GM23338 (cell line): ENCODE results near the gene TCF3. TPM values are rescaled to one million over a fixed set of nuclear protein-coding genes. Genes with fewer than 3 reads are reported as not detected.

ENCODE experiments used
- ATAC-seq: fragments of 200-7000 bp; cut with Tn5 transposase; 3 replicates; pipeline ENCODE4 v1.9.1; 2020
- DNase-seq: peaks from one replicate; pipeline ENCODE4 v3.0.0-alpha.2; 2015; ENCODE audit warnings: low spot score
- H2AFZ ChIP-seq: fragments of 200-600 bp; sonication (generic); 2 replicates; pipeline ENCODE4 v1.8.0; 2016; ENCODE audit warnings: antibody characterized with exemption, mild to moderate bottlenecking, moderate library complexity
- H3F3A ChIP-seq: fragments of 200-600 bp; sonication (generic); replicated peaks from 2 replicates; pipeline ENCODE4 v1.8.0; 2017; ENCODE audit warnings: antibody characterized with exemption, mixed run types, low read depth
- H3K27ac ChIP-seq: fragments of 200-600 bp; sonication (generic); 2 replicates; pipeline ENCODE4 v1.6.1; 2016; ENCODE audit warnings: low read depth
- H3K27me3 ChIP-seq: fragments of 200-600 bp; sonication (generic); 2 replicates; pipeline ENCODE4 v1.8.0; 2016; ENCODE audit warnings: mild to moderate bottlenecking, mixed run types, moderate library complexity; ENCODE audit not compliant: insufficient read depth
- H3K36me3 ChIP-seq: fragments of 200-600 bp; sonication (generic); 2 replicates; pipeline ENCODE4 v1.8.0; 2016; ENCODE audit warnings: mild to moderate bottlenecking; ENCODE audit not compliant: insufficient read depth
- H3K4me1 ChIP-seq: fragments of 200-600 bp; sonication (generic); 2 replicates; pipeline ENCODE4 v1.8.0; 2016; ENCODE audit warnings: mild to moderate bottlenecking, moderate library complexity; ENCODE audit not compliant: insufficient read depth
- H3K4me2 ChIP-seq: fragments of 200-600 bp; sonication (generic); 2 replicates; pipeline ENCODE4 v1.7.1; 2017; ENCODE audit warnings: mixed run types
- H3K4me3 ChIP-seq: fragments of 200-600 bp; sonication (generic); 2 replicates; pipeline ENCODE4 v1.6.1; 2016; ENCODE audit warnings: mixed run types
- H3K79me2 ChIP-seq: fragments of 200-600 bp; sonication (generic); replicated peaks from 2 replicates; pipeline ENCODE4 v1.8.0; 2017; ENCODE audit warnings: mild to moderate bottlenecking; ENCODE audit not compliant: insufficient read depth
- H3K9me2 ChIP-seq: fragments of 200-600 bp; sonication (generic); 2 replicates; pipeline ENCODE4 v1.8.0; 2017; ENCODE audit not compliant: insufficient read depth
- H4K20me1 ChIP-seq: fragments of 200-600 bp; sonication (generic); replicated peaks from 2 replicates; pipeline ENCODE4 v1.8.0; 2017; ENCODE audit warnings: mild to moderate bottlenecking; ENCODE audit not compliant: insufficient read depth
- H3K27ac Mint-ChIP-seq: 2 replicates; pipeline ENCODE4 v1.8.0; 2020; ENCODE audit warnings: inconsistent platforms, mild to moderate bottlenecking, moderate library complexity, mixed read lengths
- H3K27me3 Mint-ChIP-seq: 3 replicates; pipeline ENCODE4 v1.8.0; 2022; ENCODE audit warnings: low read depth, mild to moderate bottlenecking, moderate library complexity, mixed read lengths, inconsistent platforms; ENCODE audit not compliant: insufficient read depth, poor library complexity
- H3K36me3 Mint-ChIP-seq: 3 replicates; pipeline ENCODE4 v1.8.0; 2021; ENCODE audit warnings: low read depth, mild to moderate bottlenecking, inconsistent platforms, moderate library complexity, mixed read lengths
- H3K4me1 Mint-ChIP-seq: 3 replicates; pipeline ENCODE4 v1.8.0; 2020; ENCODE audit warnings: mild to moderate bottlenecking, inconsistent platforms, mixed read lengths
- H3K4me3 Mint-ChIP-seq: 3 replicates; pipeline ENCODE4 v1.8.0; 2021; ENCODE audit warnings: moderate library complexity, mild to moderate bottlenecking, inconsistent platforms, mixed read lengths
- H3K9me3 Mint-ChIP-seq: 3 replicates; pipeline ENCODE4 v1.8.0; 2020; ENCODE audit warnings: moderate library complexity, mild to moderate bottlenecking, inconsistent platforms, mixed read lengths
- ETS1 ChIP-seq: IDR thresholded peaks from 2 replicates; pipeline ENCODE4 v1.6.1; 2016; ENCODE audit warnings: antibody characterized with exemption
- EZH2phosphoT487 ChIP-seq: fragments of 200-600 bp; sonication (generic); IDR thresholded peaks from one replicate; pipeline ENCODE4 v1.8.1; 2018; ENCODE audit warnings: antibody characterized with exemption; ENCODE audit not compliant: unreplicated experiment
- NANOG ChIP-seq: IDR thresholded peaks from 2 replicates; pipeline ENCODE4 v1.6.1; 2016; ENCODE audit warnings: antibody characterized with exemption, borderline replicate concordance
- POLR2AphosphoS5 ChIP-seq: IDR thresholded peaks from 2 replicates; pipeline ENCODE4 v1.6.1; 2016; ENCODE audit warnings: antibody characterized with exemption, low read depth
- STAT1 ChIP-seq: IDR thresholded peaks from one replicate; pipeline ENCODE4 v1.6.1; 2016; ENCODE audit warnings: antibody characterized with exemption; ENCODE audit not compliant: unreplicated experiment
- polyA plus RNA-seq: library from polyadenylated mRNA; unstranded; fragments of >200 nt; fragmentation: Nextera tagmentation; extraction: Ambion mirVana; gene quantifications from 2 replicates; pipeline ENCODE4 v1.2.1, GENCODE V29; 2016
- total RNA-seq: library from RNA; depleted of rRNA; stranded (reverse); fragments of >200 nt; shearing (Covaris generic); gene quantifications from 2 replicates; pipeline ENCODE4 v1.2.3, GENCODE V29; 2014
- TF ChIP-seq, protein P1 (sequence below): IDR thresholded peaks from one replicate; pipeline ENCODE4 v1.6.1; 2018; ENCODE audit warnings: antibody characterized with exemption; ENCODE audit not compliant: unreplicated experiment
- TF ChIP-seq, protein P2 (sequence below): fragments of 250-450 bp; sonication (Bioruptor Pico); IDR thresholded peaks from 2 replicates; pipeline ENCODE4 v1.5.0; 2020; ENCODE audit warnings: mild to moderate bottlenecking, moderate library complexity

Gene TCF3
- total and polyA plus RNA-seq, 2 experiments from 2014 or later: 166 to 383 TPM

- TF ChIP-seq, protein P1, sequence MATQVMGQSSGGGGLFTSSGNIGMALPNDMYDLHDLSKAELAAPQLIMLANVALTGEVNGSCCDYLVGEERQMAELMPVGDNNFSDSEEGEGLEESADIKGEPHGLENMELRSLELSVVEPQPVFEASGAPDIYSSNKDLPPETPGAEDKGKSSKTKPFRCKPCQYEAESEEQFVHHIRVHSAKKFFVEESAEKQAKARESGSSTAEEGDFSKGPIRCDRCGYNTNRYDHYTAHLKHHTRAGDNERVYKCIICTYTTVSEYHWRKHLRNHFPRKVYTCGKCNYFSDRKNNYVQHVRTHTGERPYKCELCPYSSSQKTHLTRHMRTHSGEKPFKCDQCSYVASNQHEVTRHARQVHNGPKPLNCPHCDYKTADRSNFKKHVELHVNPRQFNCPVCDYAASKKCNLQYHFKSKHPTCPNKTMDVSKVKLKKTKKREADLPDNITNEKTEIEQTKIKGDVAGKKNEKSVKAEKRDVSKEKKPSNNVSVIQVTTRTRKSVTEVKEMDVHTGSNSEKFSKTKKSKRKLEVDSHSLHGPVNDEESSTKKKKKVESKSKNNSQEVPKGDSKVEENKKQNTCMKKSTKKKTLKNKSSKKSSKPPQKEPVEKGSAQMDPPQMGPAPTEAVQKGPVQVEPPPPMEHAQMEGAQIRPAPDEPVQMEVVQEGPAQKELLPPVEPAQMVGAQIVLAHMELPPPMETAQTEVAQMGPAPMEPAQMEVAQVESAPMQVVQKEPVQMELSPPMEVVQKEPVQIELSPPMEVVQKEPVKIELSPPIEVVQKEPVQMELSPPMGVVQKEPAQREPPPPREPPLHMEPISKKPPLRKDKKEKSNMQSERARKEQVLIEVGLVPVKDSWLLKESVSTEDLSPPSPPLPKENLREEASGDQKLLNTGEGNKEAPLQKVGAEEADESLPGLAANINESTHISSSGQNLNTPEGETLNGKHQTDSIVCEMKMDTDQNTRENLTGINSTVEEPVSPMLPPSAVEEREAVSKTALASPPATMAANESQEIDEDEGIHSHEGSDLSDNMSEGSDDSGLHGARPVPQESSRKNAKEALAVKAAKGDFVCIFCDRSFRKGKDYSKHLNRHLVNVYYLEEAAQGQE: no peak
Observed at GRCh38 chr19:1634938-1635243, 17.5 kb downstream of the TCF3 start (continued).

DNA sequence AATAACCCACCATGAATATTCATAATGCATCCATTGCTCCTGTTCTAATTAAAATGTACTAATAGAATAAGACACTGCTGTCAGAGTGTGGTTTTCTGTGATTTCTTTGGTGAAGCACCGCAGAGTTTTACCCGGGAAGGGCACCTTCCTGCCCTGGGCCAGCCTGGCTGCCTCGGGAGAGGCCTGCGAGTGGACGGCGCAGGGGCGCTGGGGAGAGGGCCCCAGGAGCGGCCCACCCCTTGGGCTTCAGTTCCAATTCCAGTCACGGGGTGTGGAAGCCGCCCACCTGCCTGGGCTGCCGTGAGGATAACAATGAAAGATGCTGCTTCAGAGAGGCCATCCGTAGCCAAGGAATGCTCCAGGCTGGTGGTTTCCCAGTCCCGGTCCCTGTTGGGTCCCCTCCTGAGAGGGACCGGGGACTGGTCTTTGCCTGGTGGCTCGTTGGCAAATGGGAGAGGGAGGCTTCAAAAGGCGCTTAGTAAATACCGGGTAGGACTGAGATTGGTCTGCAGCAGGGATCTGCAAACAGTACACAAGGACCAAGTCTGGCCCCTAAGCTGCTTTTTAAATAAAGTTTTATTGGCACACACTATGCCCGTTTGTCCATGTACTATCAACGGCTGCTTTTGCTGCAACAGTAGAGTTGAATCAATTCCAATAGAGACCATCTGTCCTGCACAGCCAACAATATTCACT, 18.0 kb downstream of the TCF3 start:
- H3F3A ChIP-seq: 0 out of 2 replicates have a peak, but pooled peaks cover 3% of the 10 kb centered on the region
- H4K20me1 ChIP-seq: peaks cover 64% of the 10 kb centered on the region
- no peak; the same call in 2 of the 3 replicates for ATAC-seq
- H3K9me2 ChIP-seq: no peaks in the 10 kb centered on the region
- H3K27ac Mint-ChIP-seq: no peak overlapping the region
- peaks cover 16% of the 10 kb centered on the region for H3K27me3 Mint-ChIP-seq
- DNase-seq: no peak
- peaks cover 68% of the 10 kb centered on the region for H3K36me3 Mint-ChIP-seq
- no peak overlapping the region for H3K4me2 ChIP-seq
- H3K4me1 ChIP-seq: no peaks in the 10 kb centered on the region
- H3K27ac ChIP-seq: no peak overlapping the region
- no peak overlapping the region for H3K4me3 Mint-ChIP-seq
- no peak overlapping the region for H2AFZ ChIP-seq
- no peaks in the 10 kb centered on the region for H3K27me3 ChIP-seq
- no peaks in the 10 kb centered on the region for H3K4me1 Mint-ChIP-seq
- peaks cover 8% of the 10 kb centered on the region for H3K9me3 Mint-ChIP-seq
- TF ChIP-seq, protein P1: no peak
- TF ChIP-seq POLR2AphosphoS5 (no peak), ETS1 (no peak), STAT1 (no peak), NANOG (no peak), EZH2phosphoT487 (no peak)
- TF ChIP-seq, protein P2, sequence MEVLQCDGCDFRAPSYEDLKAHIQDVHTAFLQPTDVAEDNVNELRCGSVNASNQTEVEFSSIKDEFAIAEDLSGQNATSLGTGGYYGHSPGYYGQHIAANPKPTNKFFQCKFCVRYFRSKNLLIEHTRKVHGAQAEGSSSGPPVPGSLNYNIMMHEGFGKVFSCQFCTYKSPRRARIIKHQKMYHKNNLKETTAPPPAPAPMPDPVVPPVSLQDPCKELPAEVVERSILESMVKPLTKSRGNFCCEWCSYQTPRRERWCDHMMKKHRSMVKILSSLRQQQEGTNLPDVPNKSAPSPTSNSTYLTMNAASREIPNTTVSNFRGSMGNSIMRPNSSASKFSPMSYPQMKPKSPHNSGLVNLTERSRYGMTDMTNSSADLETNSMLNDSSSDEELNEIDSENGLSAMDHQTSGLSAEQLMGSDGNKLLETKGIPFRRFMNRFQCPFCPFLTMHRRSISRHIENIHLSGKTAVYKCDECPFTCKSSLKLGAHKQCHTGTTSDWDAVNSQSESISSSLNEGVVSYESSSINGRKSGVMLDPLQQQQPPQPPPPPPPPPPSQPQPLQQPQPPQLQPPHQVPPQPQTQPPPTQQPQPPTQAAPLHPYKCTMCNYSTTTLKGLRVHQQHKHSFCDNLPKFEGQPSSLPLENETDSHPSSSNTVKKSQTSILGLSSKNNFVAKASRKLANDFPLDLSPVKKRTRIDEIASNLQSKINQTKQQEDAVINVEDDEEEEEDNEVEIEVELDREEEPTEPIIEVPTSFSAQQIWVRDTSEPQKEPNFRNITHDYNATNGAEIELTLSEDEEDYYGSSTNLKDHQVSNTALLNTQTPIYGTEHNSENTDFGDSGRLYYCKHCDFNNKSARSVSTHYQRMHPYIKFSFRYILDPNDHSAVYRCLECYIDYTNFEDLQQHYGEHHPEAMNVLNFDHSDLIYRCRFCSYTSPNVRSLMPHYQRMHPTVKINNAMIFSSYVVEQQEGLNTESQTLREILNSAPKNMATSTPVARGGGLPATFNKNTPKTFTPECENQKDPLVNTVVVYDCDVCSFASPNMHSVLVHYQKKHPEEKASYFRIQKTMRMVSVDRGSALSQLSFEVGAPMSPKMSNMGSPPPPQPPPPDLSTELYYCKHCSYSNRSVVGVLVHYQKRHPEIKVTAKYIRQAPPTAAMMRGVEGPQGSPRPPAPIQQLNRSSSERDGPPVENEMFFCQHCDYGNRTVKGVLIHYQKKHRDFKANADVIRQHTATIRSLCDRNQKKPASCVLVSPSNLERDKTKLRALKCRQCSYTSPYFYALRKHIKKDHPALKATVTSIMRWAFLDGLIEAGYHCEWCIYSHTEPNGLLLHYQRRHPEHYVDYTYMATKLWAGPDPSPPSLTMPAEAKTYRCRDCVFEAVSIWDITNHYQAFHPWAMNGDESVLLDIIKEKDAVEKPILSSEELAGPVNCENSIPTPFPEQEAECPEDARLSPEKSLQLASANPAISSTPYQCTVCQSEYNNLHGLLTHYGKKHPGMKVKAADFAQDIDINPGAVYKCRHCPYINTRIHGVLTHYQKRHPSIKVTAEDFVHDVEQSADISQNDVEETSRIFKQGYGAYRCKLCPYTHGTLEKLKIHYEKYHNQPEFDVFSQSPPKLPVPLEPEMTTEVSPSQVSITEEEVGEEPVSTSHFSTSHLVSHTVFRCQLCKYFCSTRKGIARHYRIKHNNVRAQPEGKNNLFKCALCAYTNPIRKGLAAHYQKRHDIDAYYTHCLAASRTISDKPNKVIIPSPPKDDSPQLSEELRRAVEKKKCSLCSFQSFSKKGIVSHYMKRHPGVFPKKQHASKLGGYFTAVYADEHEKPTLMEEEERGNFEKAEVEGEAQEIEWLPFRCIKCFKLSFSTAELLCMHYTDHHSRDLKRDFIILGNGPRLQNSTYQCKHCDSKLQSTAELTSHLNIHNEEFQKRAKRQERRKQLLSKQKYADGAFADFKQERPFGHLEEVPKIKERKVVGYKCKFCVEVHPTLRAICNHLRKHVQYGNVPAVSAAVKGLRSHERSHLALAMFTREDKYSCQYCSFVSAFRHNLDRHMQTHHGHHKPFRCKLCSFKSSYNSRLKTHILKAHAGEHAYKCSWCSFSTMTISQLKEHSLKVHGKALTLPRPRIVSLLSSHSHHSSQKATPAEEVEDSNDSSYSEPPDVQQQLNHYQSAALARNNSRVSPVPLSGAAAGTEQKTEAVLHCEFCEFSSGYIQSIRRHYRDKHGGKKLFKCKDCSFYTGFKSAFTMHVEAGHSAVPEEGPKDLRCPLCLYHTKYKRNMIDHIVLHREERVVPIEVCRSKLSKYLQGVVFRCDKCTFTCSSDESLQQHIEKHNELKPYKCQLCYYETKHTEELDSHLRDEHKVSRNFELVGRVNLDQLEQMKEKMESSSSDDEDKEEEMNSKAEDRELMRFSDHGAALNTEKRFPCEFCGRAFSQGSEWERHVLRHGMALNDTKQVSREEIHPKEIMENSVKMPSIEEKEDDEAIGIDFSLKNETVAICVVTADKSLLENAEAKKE: no peak
- H3K79me2 ChIP-seq: peaks cover 54% of the 10 kb centered on the region
- peaks cover 16% of the 10 kb centered on the region for H3K36me3 ChIP-seq
- H3K4me3 ChIP-seq: no peak overlapping the region
